Trophoblast cell (in vitro differentiated cells and primary cell): Measurements from ENCODE around the gene SLC35G6.

Experiments
- DNase-seq, 2 donors: peaks; one replicate each; pipeline ENCODE4 v3.0.0-alpha.2; 2016
- H2AFZ ChIP-seq: 2 replicates; pipeline ENCODE4 v1.6.1; 2013; ENCODE audit warnings: low read length, moderate library complexity, mild to moderate bottlenecking; ENCODE audit not compliant: insufficient read depth, poor library complexity
- H2AK5ac ChIP-seq: 2 replicates; pipeline ENCODE4 v1.6.1; 2013; ENCODE audit warnings: mild to moderate bottlenecking, low read length
- H2BK120ac ChIP-seq: 2 replicates; pipeline ENCODE4 v1.6.1; 2013; ENCODE audit warnings: low read length, mild to moderate bottlenecking, moderate library complexity; ENCODE audit not compliant: insufficient read depth, poor library complexity
- H2BK12ac ChIP-seq: 2 replicates; pipeline ENCODE4 v1.6.1; 2013; ENCODE audit warnings: mild to moderate bottlenecking, low read length, moderate library complexity
- H2BK5ac ChIP-seq: 2 replicates; pipeline ENCODE4 v1.6.1; 2013; ENCODE audit warnings: low read length, low read depth, moderate library complexity, mild to moderate bottlenecking; ENCODE audit not compliant: poor library complexity
- H3K14ac ChIP-seq: 2 replicates; pipeline ENCODE4 v1.6.1; 2013; ENCODE audit warnings: mild to moderate bottlenecking, low read length
- H3K18ac ChIP-seq: 2 replicates; pipeline ENCODE4 v1.6.1; 2013; ENCODE audit warnings: mild to moderate bottlenecking, low read length
- H3K23ac ChIP-seq: 2 replicates; pipeline ENCODE4 v1.6.1; 2013; ENCODE audit warnings: low read length
- H3K27ac ChIP-seq: 2 replicates; pipeline ENCODE4 v1.5.1; 2013; ENCODE audit warnings: low read depth, mild to moderate bottlenecking, inconsistent platforms, low read length, moderate library complexity
- H3K27me3 ChIP-seq: 2 replicates; pipeline ENCODE4 v1.6.1; 2013; ENCODE audit warnings: inconsistent platforms, mild to moderate bottlenecking, low read length, moderate library complexity; ENCODE audit not compliant: insufficient read depth
- H3K36me3 ChIP-seq, 2 experiments: 1 replicate in 1 of 2; 2 replicates in 1 of 2; pipeline ENCODE4 v1.6.1; 2013; ENCODE audit warnings: low read length in 2 of 2, mild to moderate bottlenecking in 2 of 2, moderate library complexity in 1 of 2; ENCODE audit not compliant: insufficient read depth in 2 of 2, control insufficient read depth in 1 of 2
- H3K4ac ChIP-seq: 2 replicates; pipeline ENCODE4 v1.6.1; 2013; ENCODE audit warnings: low read depth, mild to moderate bottlenecking, low read length, moderate library complexity
- H3K4me1 ChIP-seq, 2 experiments: 1 replicate in 1 of 2; 2 replicates in 1 of 2; pipeline ENCODE4 v1.6.1; 2013; ENCODE audit warnings: low read length in 2 of 2, mild to moderate bottlenecking in 2 of 2, moderate library complexity in 1 of 2; ENCODE audit not compliant: insufficient read depth in 2 of 2, control insufficient read depth in 1 of 2
- H3K4me2 ChIP-seq: 2 replicates; pipeline ENCODE4 v1.6.1; 2013; ENCODE audit warnings: inconsistent platforms, mild to moderate bottlenecking, low read length, moderate library complexity
- H3K4me3 ChIP-seq: 2 replicates; pipeline ENCODE4 v1.5.1; 2013; ENCODE audit warnings: mild to moderate bottlenecking, low read depth, low read length, inconsistent platforms
- H3K79me1 ChIP-seq: one replicate; pipeline ENCODE4 v1.6.1; 2013; ENCODE audit warnings: low read length
- H3K79me2 ChIP-seq: 2 replicates; pipeline ENCODE4 v1.6.1; 2013; ENCODE audit warnings: low read length, mild to moderate bottlenecking; ENCODE audit not compliant: control insufficient read depth, insufficient read depth, poor library complexity
- H3K9ac ChIP-seq: 2 replicates; pipeline ENCODE4 v1.6.1; 2013; ENCODE audit warnings: mild to moderate bottlenecking, low read length
- H3K9me3 ChIP-seq: 2 replicates; pipeline ENCODE4 v1.6.1; 2013; ENCODE audit warnings: low read depth, mild to moderate bottlenecking, control low read depth, inconsistent platforms, low read length; ENCODE audit not compliant: insufficient read depth
- H4K12ac ChIP-seq: 2 replicates; pipeline ENCODE4 v1.6.1; 2013; ENCODE audit warnings: low read depth, mild to moderate bottlenecking, low read length, moderate library complexity
- H4K8ac ChIP-seq: 2 replicates; pipeline ENCODE4 v1.6.1; 2013; ENCODE audit warnings: low read depth, mild to moderate bottlenecking, low read length, moderate library complexity
- H4K91ac ChIP-seq: one replicate; pipeline ENCODE4 v1.6.1; 2013; ENCODE audit warnings: low read depth, mild to moderate bottlenecking, low read length, moderate library complexity
- WGBS: extraction: QIAGEN DNeasy Blood & Tissue Kit; methylation state at CpG from one replicate; pipeline ENCODE4 v1.1.7; 2013; ENCODE audit warnings: missing lambda C conversion rate; ENCODE audit not compliant: insufficient read length, insufficient coverage; ENCODE audit errors: extremely low coverage; 5-methylcytosine and 5-hydroxymethylcytosine counted together

Gene SLC35G6

GRCh38 chr17:7496470-7497183, 15.4 kb downstream of the SLC35G6 start:
- Histone ChIP-seq H4K12ac (no peak overlapping the region), H2BK12ac (no peak overlapping the region), H4K91ac (no peak overlapping the region), H3K79me1 (no peaks in the 10 kb centered on the region), H3K4me1 (no peaks in the 10 kb centered on the region), H4K8ac (no peak overlapping the region), H3K18ac (no peak overlapping the region), H3K14ac (no peak overlapping the region), H3K27ac (no peak overlapping the region), H3K27me3 (no peaks in the 10 kb centered on the region), H3K4me3 (no peak overlapping the region), H2AFZ (no peak overlapping the region), H3K79me2 (peaks cover 10% of the 10 kb centered on the region), H3K4me2 (no peak overlapping the region), H3K36me3 (peaks cover 48 to 59% of the 10 kb centered on the region in 2 experiments), H2BK120ac (no peak overlapping the region), H3K23ac (no peak overlapping the region), H2BK5ac (no peak overlapping the region), H3K4ac (no peak overlapping the region), H3K9ac (no peak overlapping the region), H3K9me3 (peaks cover 2% of the 10 kb centered on the region), H2AK5ac (no peak overlapping the region)
- no peak for DNase-seq
- WGBS, result no CpG with 5 or more reads among the region's 20 CpGs

GRCh38 chr17:7497228-7497627, 16.0 kb downstream of the SLC35G6 start:
- Histone ChIP-seq H3K27me3 (no peaks in the 10 kb centered on the region), H3K4me2 (no peak overlapping the region), H2BK120ac (no peak overlapping the region), H3K4me1 (no peaks in the 10 kb centered on the region), H4K91ac (no peak overlapping the region), H2BK5ac (no peak overlapping the region), H4K8ac (no peak overlapping the region), H3K9ac (no peak overlapping the region), H3K36me3 (peaks cover 54 to 65% of the 10 kb centered on the region in 2 experiments), H3K79me1 (no peaks in the 10 kb centered on the region), H3K9me3 (peaks cover 2% of the 10 kb centered on the region), H2AFZ (no peak overlapping the region), H3K18ac (no peak overlapping the region), H3K4me3 (no peak overlapping the region), H3K23ac (no peak overlapping the region), H2AK5ac (no peak overlapping the region), H4K12ac (no peak overlapping the region), H3K27ac (no peak overlapping the region), H3K14ac (no peak overlapping the region), H3K4ac (no peak overlapping the region), H3K79me2 (peaks cover 7% of the 10 kb centered on the region), H2BK12ac (no peak overlapping the region)
- no CpG with 5 or more reads among the region's 10 CpGs for WGBS
- DNase-seq, result no peak

- no peak overlapping the region for H2AK5ac ChIP-seq
- H3K27me3 ChIP-seq, result no peaks in the 10 kb centered on the region
- H4K12ac ChIP-seq, result no peak overlapping the region
- H4K91ac ChIP-seq, result no peak overlapping the region
- H3K18ac ChIP-seq, result no peak overlapping the region
- no peak overlapping the region for H3K23ac ChIP-seq
- no peak overlapping the region for H2BK12ac ChIP-seq
- H3K9me3 ChIP-seq, result peaks cover 2% of the 10 kb centered on the region
- H2BK5ac ChIP-seq, result no peak overlapping the region
- no peak overlapping the region for H4K8ac ChIP-seq
- no peak overlapping the region for H3K4ac ChIP-seq
- no CpG with 5 or more reads among the region's 14 CpGs for WGBS
- H3K79me1 ChIP-seq, result no peaks in the 10 kb centered on the region
- H3K4me2 ChIP-seq, result no peak overlapping the region
- peaks cover 5% of the 10 kb centered on the region for H3K79me2 ChIP-seq
- no peak overlapping the region for H2BK120ac ChIP-seq
- H3K14ac ChIP-seq, result no peak overlapping the region
- H3K4me3 ChIP-seq, result no peak overlapping the region
- H3K9ac ChIP-seq, result no peak overlapping the region
- peaks cover 58 to 69% of the 10 kb centered on the region in 2 experiments for H3K36me3 ChIP-seq
- DNase-seq, result no peak
- H3K27ac ChIP-seq, result no peak overlapping the region
- H2AFZ ChIP-seq, result no peak overlapping the region
- H3K4me1 ChIP-seq, result no peaks in the 10 kb centered on the region
These were observed 16.4 kb downstream of the SLC35G6 start for GRCh38 chr17:7497636-7498035.

- Histone ChIP-seq H3K18ac (no peak overlapping the region), H4K91ac (no peak overlapping the region), H2AFZ (no peak overlapping the region), H3K4me3 (no peak overlapping the region), H3K4me1 (no peaks in the 10 kb centered on the region), H3K27ac (no peak overlapping the region), H3K14ac (no peak overlapping the region), H3K79me2 (no peaks in the 10 kb centered on the region), H3K23ac (no peak overlapping the region), H3K79me1 (no peaks in the 10 kb centered on the region), H3K9ac (no peak overlapping the region), H3K4ac (no peak overlapping the region), H2AK5ac (no peak overlapping the region), H4K8ac (no peak overlapping the region), H4K12ac (no peak overlapping the region), H3K9me3 (peaks cover 2% of the 10 kb centered on the region), H2BK5ac (no peak overlapping the region), H3K27me3 (no peaks in the 10 kb centered on the region), H2BK120ac (no peak overlapping the region), H2BK12ac (no peak overlapping the region), H3K4me2 (no peak overlapping the region), H3K36me3 (peaks cover 70 to 81% of the 10 kb centered on the region in 2 experiments)
- no CpG with 5 or more reads among the region's 11 CpGs for WGBS
- no peak for DNase-seq
These were observed 17.9 kb downstream of the SLC35G6 start for GRCh38 chr17:7499161-7499560.
